SJSA1 (cell line): Measurements from ENCODE around the gene KLHL22. TPM values are rescaled to one million over a fixed set of nuclear protein-coding genes. Genes with fewer than 3 reads are reported as not detected.
A peak's percentile ranks its signal among the peaks of the same experiment; 100 is the strongest.

Experiments
- DNase-seq, 2 experiments: peaks; one replicate each; pipeline ENCODE4 v3.0.0-alpha.2; 2015 to 2020; ENCODE audit warnings: low spot score in 2 of 2, low read depth in 1 of 2
- H3K27ac ChIP-seq: fragments of 250-450 bp; sonication (Bioruptor Pico); 2 replicates; pipeline ENCODE4 v1.5.1; 2020; ENCODE audit warnings: mild to moderate bottlenecking, moderate library complexity
- H3K27me3 ChIP-seq: fragments of 250-450 bp; sonication (Bioruptor Pico); replicated peaks from 2 replicates; pipeline ENCODE4 v1.5.1; 2020; ENCODE audit warnings: mild to moderate bottlenecking, moderate library complexity
- H3K36me3 ChIP-seq: fragments of 250-450 bp; sonication (Bioruptor Pico); 2 replicates; pipeline ENCODE4 v1.5.1; 2020; ENCODE audit warnings: mild to moderate bottlenecking
- H3K4me1 ChIP-seq: fragments of 250-450 bp; sonication (Bioruptor Pico); replicated peaks from 2 replicates; pipeline ENCODE4 v1.6.1; 2021; ENCODE audit warnings: mild to moderate bottlenecking
- H3K4me3 ChIP-seq: fragments of 250-450 bp; sonication (Bioruptor Pico); 2 replicates; pipeline ENCODE4 v1.5.1; 2020; ENCODE audit warnings: mild to moderate bottlenecking
- H3K9me3 ChIP-seq: fragments of 250-450 bp; sonication (Bioruptor Pico); replicated peaks from 2 replicates; pipeline ENCODE4 v1.5.1; 2020; ENCODE audit warnings: mild to moderate bottlenecking
- total RNA-seq: library from RNA; depleted of rRNA; stranded (reverse); fragments of >200 nt; shearing (Covaris generic); gene quantifications from 2 replicates; pipeline ENCODE4 v1.2.3, GENCODE V29; 2014

KLHL22 gene
- total RNA-seq, 1 experiment from 2014 or later: 24.2 TPM

DNA sequence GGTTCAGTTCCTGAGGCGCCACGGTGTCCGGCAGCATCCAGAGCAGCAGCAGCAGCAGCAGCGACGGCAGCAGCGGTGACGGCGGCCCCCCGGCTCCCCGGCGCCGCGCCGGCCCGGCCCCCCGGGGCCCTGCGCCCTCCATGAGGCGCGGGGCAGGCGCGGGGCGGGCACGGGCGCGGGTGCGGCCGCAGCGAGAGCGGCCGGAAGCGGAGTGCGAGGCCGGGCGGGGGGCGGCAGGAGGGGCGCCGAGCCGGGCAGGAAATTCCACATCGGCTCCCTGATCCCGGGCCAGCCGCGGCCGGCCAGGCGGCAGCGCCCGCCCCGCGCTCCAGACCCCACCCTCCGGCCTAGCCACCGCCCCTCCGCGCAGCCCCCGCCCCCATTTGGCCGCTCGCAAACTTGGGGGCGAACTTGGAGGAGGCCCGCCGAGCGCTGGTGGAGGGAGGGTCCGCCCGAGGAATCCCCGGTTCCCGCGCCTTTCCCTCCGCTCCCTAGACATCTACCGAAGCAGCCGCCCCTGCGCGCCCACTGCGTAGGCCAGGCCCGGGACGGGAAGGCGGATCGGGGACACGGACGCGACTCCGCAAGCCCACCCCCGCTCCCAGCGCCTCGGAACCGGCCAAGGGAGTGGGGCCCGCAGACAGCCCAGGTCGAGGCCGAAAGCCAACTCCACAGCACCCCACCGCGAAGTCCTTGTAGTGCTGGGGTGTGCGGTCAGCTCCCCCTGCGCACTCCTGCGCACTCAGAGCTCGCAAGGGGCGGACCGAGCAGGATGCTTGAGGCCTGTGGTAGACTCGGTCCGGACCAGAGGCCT, 57.8 kb downstream of the KLHL22 start, which contains the start of gene SCARF2:
TSS of gene SCARF2 (minus strand) at position 213 of the 814 bp plus-strand sequence. CDS start at position 142, 71 bp downstream.
- peak within 1 kb of the TSS; percentile 60 for H3K27ac ChIP-seq
- no peaks in the 10 kb centered on the region for H3K27me3 ChIP-seq
- peaks cover 59% of the 10 kb centered on the region for H3K36me3 ChIP-seq
- peaks cover 33% of the 10 kb centered on the region for H3K4me1 ChIP-seq
- DNase-seq: peak; percentile 47 to 73
- peak within 1 kb of the TSS; percentile 88 for H3K4me3 ChIP-seq
- 0 out of 2 replicates have a peak, but pooled peaks cover 3% of the 10 kb centered on the region for H3K9me3 ChIP-seq

DNA sequence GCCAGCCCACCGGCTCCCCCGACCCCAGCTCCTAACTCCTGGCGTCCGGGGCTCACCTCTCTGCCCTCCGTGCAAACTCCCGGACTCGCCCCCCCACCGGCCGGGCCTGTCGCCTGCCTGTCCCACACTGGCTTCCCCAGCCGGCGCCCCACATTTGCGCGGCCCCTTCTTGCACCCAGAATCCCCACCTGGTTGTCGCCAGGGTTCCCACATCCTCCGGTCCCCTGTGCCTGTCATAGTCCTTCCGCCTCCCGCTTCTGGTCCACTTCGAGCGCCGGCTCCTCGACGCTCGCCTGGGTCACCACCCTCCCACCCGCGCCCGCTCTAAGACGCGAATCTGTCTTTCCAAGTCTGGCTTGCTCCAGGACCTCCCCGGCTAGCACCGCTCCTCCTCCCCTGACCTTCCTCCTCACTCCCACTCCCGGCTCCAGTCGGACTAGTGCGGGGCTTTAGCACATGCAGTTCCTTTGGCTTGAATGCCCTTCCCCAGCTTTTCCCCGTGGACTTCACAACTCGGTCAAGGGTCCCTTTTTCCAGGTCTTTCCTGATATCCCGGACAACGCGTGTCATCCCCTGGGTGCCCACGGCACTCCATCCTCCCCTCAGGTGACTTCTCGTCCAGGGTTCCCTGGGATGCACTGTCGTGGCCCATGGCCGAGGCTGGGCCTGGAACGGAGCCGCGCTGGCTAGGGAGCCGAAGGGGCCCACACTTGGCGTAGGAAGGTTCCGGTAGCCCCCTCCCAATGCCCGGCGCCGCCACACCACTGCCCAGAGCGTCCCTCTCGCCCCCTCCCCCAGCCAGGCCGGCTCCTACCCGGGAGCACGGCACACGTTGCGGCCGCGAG, 58.6 kb downstream of the KLHL22 start:
- no peaks in the 10 kb centered on the region for H3K27me3 ChIP-seq
- H3K4me1 ChIP-seq: peaks cover 33% of the 10 kb centered on the region
- 0 out of 2 replicates have a peak, but pooled peaks cover 3% of the 10 kb centered on the region for H3K9me3 ChIP-seq
- peak overlapping the region; percentile 60 for H3K27ac ChIP-seq
- peak overlapping the region; percentile 88 for H3K4me3 ChIP-seq
- peaks cover 55% of the 10 kb centered on the region for H3K36me3 ChIP-seq
- DNase-seq: peak in 1 of 2 experiments; percentile 55

DNA sequence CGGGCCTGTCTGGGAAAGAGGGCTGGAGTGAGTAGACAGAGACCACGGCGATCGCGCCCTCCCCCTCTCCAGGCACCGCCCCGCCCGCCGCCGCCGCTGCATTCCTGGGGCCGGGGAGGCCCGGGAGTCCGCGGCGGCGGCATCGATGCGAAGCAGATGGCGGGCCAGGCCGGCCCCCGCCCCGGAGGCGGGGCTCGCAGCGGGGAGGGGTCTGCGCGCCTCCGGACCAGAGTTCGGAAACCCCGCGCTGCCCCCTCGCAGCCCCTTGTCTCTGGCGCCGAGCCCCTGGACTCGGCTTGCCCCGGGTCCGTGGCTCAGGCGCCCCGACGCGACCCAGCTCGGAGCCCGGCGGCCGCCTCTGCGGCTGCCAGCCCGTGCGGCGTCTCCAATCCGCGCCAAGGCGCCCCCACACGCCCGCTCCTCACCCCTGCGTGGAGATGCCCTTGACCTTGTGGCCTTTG, 59.3 kb downstream of the KLHL22 start:
- Histone ChIP-seq H3K27me3 (no peaks in the 10 kb centered on the region), H3K4me1 (peaks cover 33% of the 10 kb centered on the region), H3K4me3 (peak overlapping the region; percentile 88), H3K9me3 (0 out of 2 replicates have a peak, but pooled peaks cover 3% of the 10 kb centered on the region), H3K36me3 (peaks cover 53% of the 10 kb centered on the region), H3K27ac (peak overlapping the region; percentile 60)
- DNase-seq: peak; percentile 66 to 68

DNA sequence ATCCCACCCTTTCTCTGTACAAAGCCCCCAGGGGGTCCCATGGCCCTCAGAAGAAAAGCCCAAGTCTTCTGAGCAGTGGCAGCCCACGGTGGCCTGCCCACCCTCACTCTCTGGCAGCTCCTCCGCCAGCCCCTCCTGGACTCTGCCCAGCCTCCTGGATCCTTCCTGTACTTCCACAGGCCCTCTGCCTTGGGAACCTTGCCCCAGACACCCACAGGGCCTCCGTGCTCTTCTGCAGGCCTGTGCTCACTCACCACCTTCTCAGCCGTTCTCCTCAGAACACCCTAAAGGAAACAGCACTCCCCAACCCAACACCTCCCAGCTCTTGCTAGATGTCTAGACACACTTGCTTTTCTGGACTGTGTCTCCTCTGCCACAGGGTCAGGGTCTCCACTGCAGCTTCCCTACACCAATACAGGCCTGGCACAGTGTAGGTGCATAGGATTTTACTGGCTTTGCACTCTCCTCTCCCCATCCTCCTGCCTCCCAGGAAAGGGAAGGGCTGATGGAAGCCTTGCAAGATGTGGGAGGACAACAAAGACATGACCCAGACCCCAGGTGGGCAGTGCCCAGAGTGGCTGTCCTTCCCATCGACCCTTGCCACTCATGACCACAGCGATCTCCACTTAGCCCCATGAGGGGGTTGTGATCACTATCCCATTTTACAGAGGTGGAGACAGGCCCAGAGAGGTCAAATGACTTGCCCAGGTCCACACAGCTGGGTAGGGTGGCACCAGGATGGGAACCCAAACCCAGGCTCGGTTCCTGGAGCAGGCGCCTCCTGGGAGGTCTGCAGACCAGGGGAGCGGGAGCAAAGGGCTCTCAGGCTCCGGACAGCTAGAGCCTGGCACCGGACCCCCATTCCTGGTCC, 59.9 kb downstream of the KLHL22 start:
- no peaks in the 10 kb centered on the region for H3K27me3 ChIP-seq
- 0 out of 2 replicates have a peak, but pooled peaks cover 3% of the 10 kb centered on the region for H3K9me3 ChIP-seq
- peaks cover 33% of the 10 kb centered on the region for H3K4me1 ChIP-seq
- DNase-seq: no peak
- H3K4me3 ChIP-seq: peak overlapping the region; percentile 88
- H3K36me3 ChIP-seq: peaks cover 60% of the 10 kb centered on the region
- peak overlapping the region; percentile 60 for H3K27ac ChIP-seq

DNA sequence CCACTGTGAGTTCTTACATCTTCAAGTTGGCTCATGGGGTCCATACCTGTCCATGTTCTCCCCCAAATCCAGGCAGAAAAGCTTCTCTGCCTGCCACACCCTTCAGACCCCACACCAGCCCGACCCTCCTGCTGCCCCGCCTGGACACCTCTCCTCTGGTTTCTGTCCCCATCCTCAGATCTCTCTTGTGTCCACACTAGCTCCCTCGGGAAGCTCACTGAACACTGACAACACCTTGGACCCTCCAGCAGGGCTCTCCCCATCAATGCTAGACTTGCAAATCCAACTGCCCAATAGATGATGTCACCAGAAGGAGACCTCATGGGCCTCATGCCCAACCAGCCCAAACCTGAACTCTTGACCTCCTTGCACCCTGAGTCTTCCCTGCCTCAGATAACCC, 60.8 kb downstream of the KLHL22 start:
- Histone ChIP-seq H3K4me1 (peaks cover 33% of the 10 kb centered on the region), H3K27me3 (no peaks in the 10 kb centered on the region), H3K36me3 (peaks cover 69% of the 10 kb centered on the region), H3K4me3 (no peak overlapping the region), H3K27ac (no peak overlapping the region), H3K9me3 (0 out of 2 replicates have a peak, but pooled peaks cover 3% of the 10 kb centered on the region)
- no peak for DNase-seq

DNA sequence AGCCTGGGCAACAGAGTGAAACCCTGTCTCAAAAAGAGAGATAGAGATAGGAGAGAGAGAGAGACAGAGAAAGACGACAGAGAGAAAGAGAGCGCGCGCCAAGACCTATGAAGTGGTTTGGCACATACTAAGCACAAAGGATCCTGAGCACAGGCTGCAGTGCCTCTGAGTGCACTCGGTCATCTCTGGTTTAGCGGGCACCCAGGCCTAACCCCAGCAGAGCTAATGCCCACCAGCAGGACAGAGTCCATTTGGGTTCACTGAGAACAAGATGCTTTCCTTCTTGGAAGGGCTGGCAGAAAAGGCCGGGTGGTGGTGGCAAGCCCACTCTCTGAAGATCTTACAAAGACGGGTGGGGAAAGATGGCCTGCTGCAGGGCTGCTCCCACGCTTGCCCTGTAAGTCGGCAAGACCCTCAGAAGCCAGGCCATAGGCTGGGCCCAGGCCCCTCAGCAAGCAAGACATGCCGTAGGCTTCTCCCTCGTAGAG, 61.3 kb downstream of the KLHL22 start:
- 0 out of 2 replicates have a peak, but pooled peaks cover 3% of the 10 kb centered on the region for H3K9me3 ChIP-seq
- no peaks in the 10 kb centered on the region for H3K27me3 ChIP-seq
- peaks cover 33% of the 10 kb centered on the region for H3K4me1 ChIP-seq
- no peak for DNase-seq
- no peak overlapping the region for H3K4me3 ChIP-seq
- H3K27ac ChIP-seq: no peak overlapping the region
- H3K36me3 ChIP-seq: peaks cover 73% of the 10 kb centered on the region

DNA sequence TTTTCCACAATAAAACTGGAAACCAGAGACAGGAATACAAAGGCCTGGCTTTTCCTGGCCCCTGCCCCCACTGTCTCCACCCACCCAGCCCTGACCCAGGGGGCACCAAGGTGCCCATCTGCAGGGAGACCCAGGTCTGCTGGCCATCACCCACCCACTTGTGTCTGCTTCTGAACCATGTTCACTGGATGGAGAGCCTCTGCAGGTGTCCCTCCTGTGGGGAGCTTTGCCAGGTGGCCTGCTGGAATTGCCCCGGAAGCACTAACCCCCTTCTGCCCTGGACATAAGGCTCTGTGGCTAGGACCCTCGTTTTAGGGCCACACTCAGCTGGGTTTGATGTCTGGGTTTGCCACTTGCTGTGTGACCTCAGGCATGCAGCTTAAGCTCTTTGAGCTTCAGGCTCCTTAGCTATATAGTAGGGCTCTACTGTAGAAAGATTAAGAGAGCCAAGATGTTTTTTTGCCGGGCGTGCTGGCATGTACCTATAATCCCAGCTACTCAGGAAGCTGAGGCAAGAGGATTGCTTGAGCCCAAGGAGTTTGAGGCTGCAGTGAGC, 61.8 kb downstream of the KLHL22 start:
- Histone ChIP-seq H3K27me3 (no peaks in the 10 kb centered on the region), H3K27ac (no peak overlapping the region), H3K9me3 (0 out of 2 replicates have a peak, but pooled peaks cover 3% of the 10 kb centered on the region), H3K4me3 (no peak overlapping the region), H3K4me1 (peaks cover 28% of the 10 kb centered on the region), H3K36me3 (peaks cover 79% of the 10 kb centered on the region)
- DNase-seq: no peak

DNA sequence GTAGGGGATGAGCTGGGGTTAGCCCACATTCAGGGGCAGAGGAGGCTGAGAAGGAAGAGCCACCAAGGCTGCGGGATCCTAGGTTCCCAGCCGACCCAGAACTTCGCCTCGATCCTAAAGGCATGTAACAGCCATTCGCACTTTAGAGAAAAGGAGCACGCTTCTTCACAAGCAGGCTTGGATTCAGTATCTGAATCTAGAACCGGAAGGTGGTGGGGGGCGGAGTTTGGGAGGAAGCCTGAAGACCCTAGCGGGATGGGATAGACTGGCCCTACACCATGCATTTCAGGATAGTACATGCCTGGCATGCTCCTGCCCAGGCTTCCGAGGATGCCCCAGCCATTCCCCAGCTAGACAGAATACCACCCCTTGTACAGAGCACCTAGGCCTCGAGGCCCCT, 62.4 kb downstream of the KLHL22 start:
- no peak overlapping the region for H3K4me3 ChIP-seq

DNA sequence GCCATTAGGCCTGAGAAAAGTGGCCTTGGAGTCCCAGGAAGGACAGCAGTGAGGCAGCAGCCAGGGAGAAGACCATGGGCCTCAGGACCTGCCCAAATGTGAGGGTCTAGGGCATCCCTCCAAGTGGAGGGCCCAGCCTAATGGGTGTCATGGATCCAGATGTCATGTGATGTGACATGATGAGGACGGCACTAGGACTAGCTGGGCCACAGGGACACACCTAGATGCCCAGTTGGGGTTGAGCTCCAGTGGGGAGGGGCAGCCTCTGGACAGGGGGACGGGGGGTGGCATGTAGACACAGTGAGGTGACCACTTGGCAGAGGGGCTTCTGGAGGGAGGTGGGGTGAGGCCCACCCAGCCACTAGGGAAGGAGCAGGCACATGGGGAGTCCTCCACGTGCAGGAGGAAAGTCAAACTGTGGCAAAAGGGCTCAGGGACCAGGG, 63.3 kb downstream of the KLHL22 start:
- no peak for DNase-seq
- H3K27ac ChIP-seq: no peak overlapping the region
- H3K36me3 ChIP-seq: peaks cover 84% of the 10 kb centered on the region
- H3K4me1 ChIP-seq: peaks cover 18% of the 10 kb centered on the region
- no peak overlapping the region for H3K4me3 ChIP-seq
- H3K27me3 ChIP-seq: no peaks in the 10 kb centered on the region
- H3K9me3 ChIP-seq: no peaks in the 10 kb centered on the region

More for the DNA sequence above, 62.4 kb downstream of the KLHL22 start:
- Histone ChIP-seq H3K36me3 (peaks cover 84% of the 10 kb centered on the region), H3K27ac (no peak overlapping the region), H3K9me3 (0 out of 2 replicates have a peak, but pooled peaks cover 3% of the 10 kb centered on the region), H3K4me1 (peaks cover 23% of the 10 kb centered on the region), H3K27me3 (no peaks in the 10 kb centered on the region)
- DNase-seq: no peak

DNA sequence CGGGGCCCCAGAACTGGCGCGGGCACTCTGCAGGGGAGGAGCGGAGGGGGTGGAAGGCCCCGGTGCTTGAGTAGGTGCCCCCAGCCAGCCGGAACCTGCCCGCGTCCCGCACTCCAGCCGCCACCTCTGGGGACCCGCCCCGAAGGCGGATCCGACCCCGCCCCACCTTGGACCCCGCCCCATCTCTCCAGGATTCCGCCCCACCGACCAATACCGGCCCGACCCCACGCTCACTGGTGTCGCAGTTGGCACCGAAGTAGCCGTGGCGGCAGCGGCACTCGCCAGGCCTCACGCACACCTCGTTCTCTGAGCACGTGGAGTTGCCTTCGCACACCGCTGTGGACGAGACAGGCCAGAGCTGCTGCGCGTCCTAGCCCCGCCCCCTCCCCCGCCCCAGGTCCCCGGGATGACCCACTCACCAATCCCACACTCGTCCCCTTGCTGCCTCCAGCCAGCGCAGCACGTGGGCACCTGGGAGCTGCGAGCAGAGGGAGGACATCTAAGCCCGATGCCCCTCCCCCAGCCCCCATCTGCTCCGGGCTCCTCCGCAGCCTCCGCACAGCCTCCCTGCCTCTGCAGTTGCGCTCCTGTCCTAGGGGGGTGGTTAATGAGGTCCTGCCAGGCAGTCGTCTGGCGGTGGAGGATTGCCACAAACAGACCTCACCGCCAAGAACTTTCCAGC, 63.9 kb downstream of the KLHL22 start:
- no peak for DNase-seq
- Histone ChIP-seq H3K27ac (no peak overlapping the region), H3K36me3 (peaks cover 84% of the 10 kb centered on the region), H3K4me1 (peaks cover 16% of the 10 kb centered on the region), H3K4me3 (no peak overlapping the region), H3K9me3 (no peaks in the 10 kb centered on the region), H3K27me3 (no peaks in the 10 kb centered on the region)

DNA sequence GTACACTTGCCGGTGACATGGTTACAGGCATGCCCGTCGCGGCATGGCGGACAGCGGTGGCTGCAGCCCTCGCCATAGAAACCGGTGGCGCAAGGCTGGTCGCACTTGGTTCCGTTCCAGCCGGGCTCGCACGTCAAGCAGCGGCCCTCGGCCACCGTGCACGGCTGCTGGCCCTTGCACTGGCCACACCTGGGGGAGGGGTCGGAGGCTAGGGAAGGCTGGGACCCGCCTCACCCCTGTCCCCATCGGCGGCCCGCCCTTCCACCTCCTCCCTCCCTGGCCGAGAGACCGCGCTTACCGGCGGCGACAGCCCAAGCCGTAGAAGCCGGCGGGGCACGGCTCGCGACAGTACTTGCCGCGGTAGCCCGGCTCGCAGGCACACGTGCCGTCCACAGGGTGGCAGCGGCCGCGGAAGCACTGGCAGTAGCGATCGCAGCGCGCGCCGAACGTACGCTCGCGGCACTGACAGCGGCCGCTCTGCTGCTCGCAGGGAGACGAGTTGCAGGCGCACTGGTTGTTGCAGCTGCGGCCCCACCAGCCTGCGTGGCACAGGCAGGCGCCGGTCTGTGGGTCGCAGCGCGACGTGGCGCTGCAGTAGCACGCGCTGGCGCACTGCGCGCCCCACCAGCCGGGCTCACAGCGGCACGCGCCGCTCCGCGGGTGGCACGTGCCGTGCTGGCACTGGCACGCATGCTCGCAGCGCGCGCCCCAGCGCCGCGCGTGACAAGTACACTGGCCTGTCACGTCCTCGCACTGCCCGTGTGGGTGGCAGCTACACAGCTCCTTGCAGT, 64.7 kb downstream of the KLHL22 start:
- Histone ChIP-seq H3K4me1 (peaks cover 11% of the 10 kb centered on the region), H3K27me3 (no peaks in the 10 kb centered on the region), H3K4me3 (no peak overlapping the region), H3K36me3 (peaks cover 84% of the 10 kb centered on the region), H3K27ac (no peak overlapping the region), H3K9me3 (no peaks in the 10 kb centered on the region)
- DNase-seq: no peak
